Activated CD8-positive, alpha-beta memory T cell treated with anti-CD3 and anti-CD28 coated beads for 4 hours (primary cell): ENCODE data around the gene SNX25.
"Not testable (repeated sequence)": the region's sequence is repeated elsewhere in the genome, so short reads cannot be mapped to it uniquely, and the experiment has no call there.

Source experiments
- DNase-seq, 2 donors: peaks; one replicate each; pipeline ENCODE4 v3.0.0-alpha.2; 2020; ENCODE audit warnings: low read depth in 2 of 2

SNX25 gene

GRCh38 chr4:185229021-185229818 lies 19.8 kb downstream of the SNX25 start:
- no peak for DNase-seq

DNA sequence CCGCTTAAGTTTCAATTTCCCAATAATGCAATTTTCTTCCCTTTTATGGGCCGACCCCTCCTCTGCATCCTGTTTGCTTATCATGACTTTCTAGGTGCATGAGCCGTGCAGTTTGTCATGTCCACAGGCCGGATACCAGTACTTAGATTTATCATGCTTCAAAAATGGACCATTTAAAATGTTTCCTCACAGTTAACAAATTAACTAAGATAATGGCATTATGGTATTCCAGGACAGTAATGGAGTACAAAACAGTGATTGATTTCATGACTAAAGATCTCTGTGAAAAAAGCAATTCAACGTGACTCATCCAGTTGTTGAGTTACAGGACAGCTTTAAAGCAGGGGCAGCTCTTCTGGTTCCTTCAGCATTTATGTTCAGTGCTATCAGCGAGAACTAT lies 23.0 kb downstream of the SNX25 start:
- DNase-seq, result no peak

GRCh38 chr4:185235119-185235842 lies 25.9 kb downstream of the SNX25 start:
- DNase-seq, result no peak

DNA sequence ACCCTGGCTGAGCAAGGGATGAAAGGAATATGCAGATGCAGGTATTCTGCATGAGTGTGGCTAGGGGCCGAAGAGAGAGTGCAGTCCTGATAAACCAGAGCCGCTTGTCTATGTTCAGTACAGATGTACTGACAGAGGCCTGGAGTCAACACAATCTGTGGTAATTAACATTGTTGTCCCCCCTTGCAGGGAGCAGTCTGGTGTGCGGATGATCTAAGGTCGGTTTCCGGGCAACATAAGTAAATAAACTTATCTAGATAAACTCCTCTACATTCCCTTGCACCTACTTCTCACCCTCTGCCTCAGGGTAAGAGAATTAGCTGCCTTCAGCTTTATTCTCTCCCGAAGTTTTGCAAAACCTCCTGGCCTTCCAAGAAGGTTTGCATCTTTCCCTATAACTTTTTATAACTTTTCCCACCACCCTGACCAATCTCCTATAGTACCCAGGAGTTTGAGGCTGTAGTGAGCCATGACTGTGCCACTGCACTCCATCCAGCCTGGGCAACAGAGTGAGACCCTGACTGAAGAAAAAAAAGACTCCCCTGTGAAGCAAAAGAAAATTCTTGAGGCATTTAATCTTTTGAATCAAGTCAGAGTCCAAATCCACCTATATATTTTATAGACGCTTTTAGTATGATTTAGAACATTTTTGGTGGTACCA lies 26.6 kb downstream of the SNX25 start:
- DNase-seq, result no peak

DNA sequence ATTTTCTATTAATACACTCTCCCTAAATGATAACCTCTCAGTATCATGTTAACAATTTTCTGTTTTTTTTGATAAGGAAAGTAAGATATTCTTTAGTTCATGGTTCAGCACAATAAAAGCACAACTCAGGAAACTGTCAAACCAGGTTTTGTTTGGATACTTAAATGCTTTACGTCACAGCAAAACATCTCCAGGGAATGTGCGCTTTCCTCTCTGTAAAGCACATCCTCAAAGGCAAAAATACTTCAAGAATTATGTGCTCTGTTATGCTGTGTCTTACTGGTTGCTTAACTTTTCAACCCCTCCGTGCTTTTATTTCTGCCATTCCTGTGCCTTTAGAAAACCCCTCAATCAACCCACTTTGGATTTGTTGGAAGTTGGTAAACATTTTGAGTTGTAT lies 27.8 kb downstream of the SNX25 start:
- no peak for DNase-seq

- DNase-seq, result no peak
Measured at GRCh38 chr4:185238215-185238681, 28.9 kb downstream of the SNX25 start.

GRCh38 chr4:185238750-185239149 lies 29.4 kb downstream of the SNX25 start:
- no peak for DNase-seq

GRCh38 chr4:185240486-185240885 lies 31.1 kb downstream of the SNX25 start:
- not testable (repeated sequence) for DNase-seq

- no peak for DNase-seq
Measured at GRCh38 chr4:185242749-185243533, 33.5 kb downstream of the SNX25 start.

DNA sequence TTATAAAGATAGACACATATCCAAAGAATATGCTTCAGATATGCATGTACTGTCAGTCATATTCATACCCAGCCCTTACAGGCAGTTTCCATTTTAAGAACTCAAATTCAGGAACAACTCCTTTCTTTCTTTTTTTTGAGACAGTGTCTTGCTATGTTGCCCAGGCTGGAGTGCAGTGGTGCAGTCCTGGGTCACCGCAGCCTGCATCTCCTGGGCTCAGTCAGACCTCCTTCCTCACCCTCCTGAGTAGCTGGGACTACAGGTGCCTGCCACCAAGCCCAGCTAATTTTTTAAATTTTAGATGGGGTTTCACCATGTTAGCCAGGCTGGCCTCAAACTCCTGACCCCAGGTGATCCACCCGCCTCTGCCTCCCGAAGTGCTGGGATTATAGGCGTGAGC lies 34.5 kb downstream of the SNX25 start:
- DNase-seq, result no peak

DNA sequence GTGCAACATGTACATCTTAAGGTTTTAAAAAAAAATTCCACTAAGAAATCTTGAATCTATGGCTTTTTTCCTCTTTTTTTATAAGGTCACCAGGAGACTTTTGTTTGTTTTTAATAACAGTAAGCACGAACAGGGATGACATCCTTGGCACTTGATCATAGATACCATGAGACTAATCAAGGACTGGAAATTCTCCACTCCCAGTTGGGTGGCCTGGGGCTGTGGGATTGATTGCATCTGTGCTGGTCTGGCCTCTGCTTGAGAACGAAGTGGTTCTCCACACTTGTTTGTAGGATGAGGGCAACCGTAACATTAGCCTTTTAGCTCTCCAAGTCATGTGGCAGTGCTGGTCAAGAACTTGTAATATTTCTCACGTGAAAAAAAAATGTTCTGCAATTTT lies 35.4 kb downstream of the SNX25 start:
- no peak for DNase-seq

DNA sequence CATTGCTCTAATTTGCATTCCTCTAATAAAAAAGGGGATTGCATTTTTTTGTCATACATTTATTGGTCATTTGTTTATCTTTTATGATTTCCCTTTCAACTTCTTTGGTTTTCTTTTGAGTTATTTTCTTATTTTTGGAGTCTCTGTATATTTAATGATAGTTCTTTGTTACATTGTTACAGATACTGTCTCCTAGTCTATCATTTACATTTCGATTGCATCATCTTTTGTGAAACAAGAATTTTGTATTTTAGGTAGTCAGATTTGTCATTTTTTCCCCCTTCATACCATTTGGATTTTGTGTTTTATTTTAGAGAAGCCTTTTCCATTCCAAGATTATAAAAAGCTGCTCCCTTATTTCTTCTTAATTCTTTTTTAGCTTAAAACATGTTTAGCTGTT lies 37.1 kb downstream of the SNX25 start:
- DNase-seq, result no peak

GRCh38 chr4:185247151-185247550 lies 37.8 kb downstream of the SNX25 start:
- DNase-seq, result no peak

DNA sequence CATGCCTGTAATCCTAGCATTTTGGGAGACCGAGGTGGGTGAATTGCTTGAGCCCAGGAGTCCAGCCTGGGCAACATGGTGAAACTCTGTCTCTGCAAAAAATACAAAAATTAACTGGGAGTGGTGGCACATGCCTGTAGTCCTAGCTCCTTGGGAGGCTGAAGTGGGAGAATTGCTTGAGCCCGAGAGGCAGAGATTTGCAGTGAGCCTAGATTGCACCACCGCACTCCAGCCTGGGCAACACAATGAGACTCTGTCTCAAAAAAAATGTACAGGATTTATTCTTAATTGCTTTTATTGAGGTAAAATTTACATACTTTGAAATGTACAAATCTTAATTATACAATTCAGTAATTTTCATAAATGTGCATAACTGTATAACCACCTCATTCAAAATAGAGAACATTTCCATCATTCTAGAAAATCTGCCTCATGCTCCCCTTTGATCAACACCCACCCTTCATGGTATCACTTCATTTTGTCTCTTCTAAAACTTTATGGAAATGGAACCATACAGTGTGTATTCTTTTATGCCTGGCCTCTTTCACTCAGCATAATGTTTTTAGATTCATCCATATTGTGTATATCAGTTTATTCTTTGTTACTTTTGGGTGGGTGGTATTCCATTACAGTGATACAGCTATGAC lies 39.1 kb downstream of the SNX25 start:
- no peak for DNase-seq

DNA sequence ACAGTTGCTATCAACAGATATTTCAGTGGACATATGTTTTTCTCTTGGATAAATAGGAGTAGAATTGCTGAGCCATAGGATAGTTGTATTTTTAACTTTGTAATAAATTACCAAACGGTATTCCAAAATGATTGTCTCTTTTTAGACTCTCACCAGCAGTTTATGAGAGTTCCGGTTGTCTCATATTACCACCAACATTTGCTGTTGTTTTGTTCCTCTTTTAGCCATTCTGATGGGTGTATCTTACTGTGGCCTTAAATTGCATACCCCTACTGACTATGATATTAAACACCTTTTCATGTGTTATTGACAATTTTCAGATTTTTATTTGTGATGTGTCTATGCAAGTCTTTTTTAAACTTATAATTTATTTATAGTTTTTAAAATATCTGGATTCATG lies 39.7 kb downstream of the SNX25 start:
- no peak for DNase-seq

- DNase-seq, result no peak
Measured at GRCh38 chr4:185254434-185254833, 45.0 kb downstream of the SNX25 start.

GRCh38 chr4:185255868-185256267 lies 46.5 kb downstream of the SNX25 start:
- no peak for DNase-seq

- DNase-seq, result no peak
Measured at GRCh38 chr4:185256446-185256845, 47.0 kb downstream of the SNX25 start.

- no peak for DNase-seq
Measured at GRCh38 chr4:185257086-185257485, 47.7 kb downstream of the SNX25 start.

- DNase-seq, result no peak
Measured at GRCh38 chr4:185257694-185258093, 48.3 kb downstream of the SNX25 start.

DNA sequence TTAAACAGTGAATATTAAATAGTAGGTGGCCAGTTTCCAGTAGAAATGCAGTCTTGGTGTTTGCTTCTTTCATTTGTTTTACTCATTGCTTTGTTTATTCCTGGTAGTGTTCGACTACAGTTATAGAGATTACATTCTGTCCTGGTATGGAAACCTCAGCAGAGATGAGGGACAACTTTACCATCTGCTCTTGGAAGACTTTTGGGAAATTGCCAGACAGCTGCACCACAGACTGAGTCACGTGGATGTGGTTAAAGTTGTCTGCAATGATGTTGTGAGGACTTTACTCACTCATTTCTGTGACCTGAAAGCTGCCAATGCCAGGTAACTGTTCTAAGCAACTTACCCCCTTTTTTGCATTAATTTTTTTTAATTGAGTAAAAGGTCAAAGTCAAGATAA lies 49.3 kb downstream of the SNX25 start:
- DNase-seq, result not testable (repeated sequence)
